Measurements from ENCODE around the gene ALX4.

Gene ALX4

GRCh38 chr11:44244639-44245310 lies 65.2 kb downstream of the ALX4 start:
- DNase-seq (ENCODE audit: low spot score), result no peak

GRCh38 chr11:44243595-44244343 lies 66.2 kb downstream of the ALX4 start:
- DNase-seq (ENCODE audit: low spot score), result no peak

GRCh38 chr11:44243086-44243485 lies 66.9 kb downstream of the ALX4 start:
- DNase-seq (ENCODE audit: low spot score), result no peak

- no peak for DNase-seq (ENCODE audit: low spot score)
Observed at GRCh38 chr11:44241851-44242250, 68.1 kb downstream of the ALX4 start.

- no peak for DNase-seq (ENCODE audit: low spot score)
Observed at GRCh38 chr11:44237156-44237555, 72.8 kb downstream of the ALX4 start.

GRCh38 chr11:44236296-44236695 lies 73.6 kb downstream of the ALX4 start:
- DNase-seq (ENCODE audit: low spot score), result no peak

- no peak for DNase-seq (ENCODE audit: low spot score)
Observed at GRCh38 chr11:44235765-44236201, 74.2 kb downstream of the ALX4 start.

GRCh38 chr11:44229624-44230023 lies 80.3 kb downstream of the ALX4 start:
- no peak for DNase-seq (ENCODE audit: low spot score)

GRCh38 chr11:44229098-44229497 lies 80.8 kb downstream of the ALX4 start:
- DNase-seq (ENCODE audit: low spot score), result no peak

GRCh38 chr11:44228379-44228778 lies 81.6 kb downstream of the ALX4 start:
- no peak for DNase-seq (ENCODE audit: low spot score)

GRCh38 chr11:44226945-44227344 lies 83.0 kb downstream of the ALX4 start:
- DNase-seq (ENCODE audit: low spot score), result no peak

- DNase-seq (ENCODE audit: low spot score), result no peak
Observed at GRCh38 chr11:44226490-44226889, 83.4 kb downstream of the ALX4 start.

GRCh38 chr11:44224867-44225501 lies 85.0 kb downstream of the ALX4 start:
- no peak for DNase-seq (ENCODE audit: low spot score)

GRCh38 chr11:44223238-44223637 lies 86.7 kb downstream of the ALX4 start:
- no peak for DNase-seq (ENCODE audit: low spot score)

GRCh38 chr11:44221992-44222391 lies 87.9 kb downstream of the ALX4 start:
- DNase-seq (ENCODE audit: low spot score), result no peak

- DNase-seq (ENCODE audit: low spot score), result no peak
Observed at GRCh38 chr11:44221456-44221855, 88.5 kb downstream of the ALX4 start.

- DNase-seq (ENCODE audit: low spot score), result no peak
Observed at GRCh38 chr11:44219830-44220796, 89.8 kb downstream of the ALX4 start.

- no peak for DNase-seq (ENCODE audit: low spot score)
Observed at GRCh38 chr11:44217432-44217831, 92.5 kb downstream of the ALX4 start.

GRCh38 chr11:44213148-44213547 lies 96.8 kb downstream of the ALX4 start:
- DNase-seq (ENCODE audit: low spot score), result no peak

GRCh38 chr11:44212128-44212527 lies 97.8 kb downstream of the ALX4 start:
- DNase-seq (ENCODE audit: low spot score), result no peak
